ENCODE measurements around the gene SETMAR. TPM values are rescaled to one million over a fixed set of nuclear protein-coding genes. Genes with fewer than 3 reads are reported as not detected.
A peak's percentile ranks its signal among the peaks of the same experiment; 100 is the strongest.

Gene SETMAR
- total and polyA plus RNA-seq, 2 of the 4 experiments (the other 2 are of a cell fraction), result 12.7 to 18.1 TPM

DNA sequence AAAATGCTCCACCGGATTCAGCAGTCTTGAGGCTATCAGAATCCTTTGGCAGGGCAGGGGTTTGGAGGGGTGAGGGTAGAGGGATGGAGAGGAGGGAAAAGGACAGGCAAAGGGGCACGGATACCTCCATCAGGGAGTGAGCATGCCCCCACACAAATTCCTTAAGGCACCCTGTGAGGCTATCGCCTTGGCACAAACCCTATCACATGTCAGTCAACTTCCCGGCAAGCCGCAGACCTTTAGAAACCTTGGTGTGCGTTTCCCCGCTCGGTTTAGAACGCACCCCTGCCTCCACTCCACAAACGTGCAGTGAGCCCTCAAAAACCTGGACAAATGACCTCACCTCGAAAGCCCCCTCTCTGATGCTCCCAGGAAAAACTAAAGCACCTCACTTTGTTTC, 422 bp upstream of the SETMAR start:
- Histone ChIP-seq H3K9me1 (ENCODE audit: insufficient read depth, low read length) (0 out of 2 replicates have a peak, but pooled peaks cover 3% of the 10 kb centered on the region), H3K9ac (ENCODE audit: low read depth, low read length) (0 out of 2 replicates have a peak overlapping the region, but pooled peaks have one; percentile 31), H3K36me3 (ENCODE audit: control insufficient read depth, insufficient read depth, low read length) (no peaks in the 10 kb centered on the region), H3K4me3 (ENCODE audit: insufficient read depth, low read depth, low read length) (peak overlapping the region; percentile 68), H4K20me1 (ENCODE audit: insufficient read depth, low read length) (no peaks in the 10 kb centered on the region), H4K8ac (ENCODE audit: low read depth in 2 of 2, low read length in 2 of 2) (peak overlapping the region; percentile 96 to 97), H2AFZ (replicated peaks; ENCODE audit: low read length, poor library complexity) (peak overlapping the region; percentile 99), H2AK5ac (ENCODE audit: low read depth, low read length) (peak overlapping the region; percentile 40; the same call in 1 of the 2 replicates), H3K79me1 (ENCODE audit: low read depth in 1 of 2, low read length in 2 of 2) (peaks cover 12 to 15% of the 10 kb centered on the region in 2 experiments; a peak in 3 of 4 replicates), H3K4ac (ENCODE audit: low read depth, low read length) (peak overlapping the region; percentile 79), H3K56ac (ENCODE audit: extremely low read depth, insufficient read depth, low read length) (no peak overlapping the region), H2BK15ac (ENCODE audit: low read depth, low read length) (no peak overlapping the region), H2AK9ac (replicated peaks; ENCODE audit: low read depth, low read length, poor library complexity) (peak overlapping the region; percentile 80), H3K14ac (replicated peaks; ENCODE audit: low read depth, low read length) (peak overlapping the region; percentile 81; the same call in 1 of the 2 replicates), H4K5ac (ENCODE audit: low read depth, low read length) (peak overlapping the region; percentile 85), H3K23ac (ENCODE audit: low read depth, low read length) (no peak overlapping the region), H3K27me3 (ENCODE audit: control insufficient read depth, insufficient read depth, low read length) (no peaks in the 10 kb centered on the region), H2BK20ac (ENCODE audit: low read depth, low read length) (peak overlapping the region; percentile 51; the same call in 1 of the 2 replicates), H3K9me3 (ENCODE audit: control insufficient read depth, insufficient read depth, low read length) (no peaks in the 10 kb centered on the region), H3K4me2 (ENCODE audit: low read depth, low read length) (peak overlapping the region; percentile 75), H4K91ac (ENCODE audit: insufficient read depth, low read depth, low read length) (peak overlapping the region; percentile 38), H2BK120ac (ENCODE audit: low read depth, low read length) (peak overlapping the region; percentile 50; the same call in 1 of the 2 replicates), H3K27ac (ENCODE audit: insufficient read depth, low read length) (peak overlapping the region; percentile 30; the same call in 1 of the 2 replicates), H3K18ac (ENCODE audit: low read depth, low read length) (0 out of 2 replicates have a peak overlapping the region, but pooled peaks have one; percentile 26), H3K4me1 (ENCODE audit: control insufficient read depth, insufficient read depth, low read length) (0 out of 2 replicates have a peak, but pooled peaks cover 2% of the 10 kb centered on the region), H2BK5ac (ENCODE audit: low read depth, low read length, poor library complexity, severe bottlenecking) (no peak overlapping the region)
- CTCF ChIA-PET, result no interaction called here
- intact Hi-C loops (cut with micrococcal nuclease), result no loop called here
- in situ Hi-C loops (cut with MboI; ENCODE audit: low sequenced_read_pairs), result loop anchor here (25.0 kb wide), 1 partner anchor 760 kb away; no protein-coding TSS in a partner anchor
- POLR2A ChIA-PET (ENCODE audit: unreplicated experiment), result no interaction called here
- no peak for DNase-seq
- WGBS, 2 experiments (ENCODE audit: extremely low coverage in 2 of 2, insufficient read length in 1 of 2), result no CpG with 5 or more reads among the region's 11 CpGs
- BruUV-seq (replicated peaks), result no TSS peak
- TF ChIP-seq RFX5 (IDR thresholded peaks at IDR 0.05; ENCODE audit: low read depth, low read length) (no peak), BHLHE40 (IDR thresholded peaks at IDR 0.05; ENCODE audit: low read depth, low read length) (no peak), RCOR1 (IDR thresholded peaks at IDR 0.05; ENCODE audit: insufficient replicate concordance, low read length) (no peak), MXI1 (IDR thresholded peaks at IDR 0.05; ENCODE audit: borderline replicate concordance, low read depth, low read length) (no peak), CHD1 (IDR thresholded peaks at IDR 0.05; ENCODE audit: low read depth, low read length) (no peak), SMC3 (IDR thresholded peaks at IDR 0.05; ENCODE audit: low read depth, low read length) (no peak), NFE2L2 (IDR thresholded peaks at IDR 0.05; ENCODE audit: low read depth, low read length) (no peak), USF2 (IDR thresholded peaks at IDR 0.05; ENCODE audit: low read depth, low read length) (no peak), RAD21 (IDR thresholded peaks at IDR 0.05; ENCODE audit: low read length) (no peak), CEBPB (IDR thresholded peaks at IDR 0.05; ENCODE audit: low read depth, low read length) (no peak), FOS (IDR thresholded peaks at IDR 0.05; ENCODE audit: low read depth, low read length) (no peak), CTCF (conservative IDR thresholded peaks at IDR 0.05; ENCODE audit: low read depth, low read length) (no peak), MAZ (IDR thresholded peaks at IDR 0.05; ENCODE audit: borderline replicate concordance, low read depth, low read length) (no peak)
- TF ChIP-seq, protein P1, sequence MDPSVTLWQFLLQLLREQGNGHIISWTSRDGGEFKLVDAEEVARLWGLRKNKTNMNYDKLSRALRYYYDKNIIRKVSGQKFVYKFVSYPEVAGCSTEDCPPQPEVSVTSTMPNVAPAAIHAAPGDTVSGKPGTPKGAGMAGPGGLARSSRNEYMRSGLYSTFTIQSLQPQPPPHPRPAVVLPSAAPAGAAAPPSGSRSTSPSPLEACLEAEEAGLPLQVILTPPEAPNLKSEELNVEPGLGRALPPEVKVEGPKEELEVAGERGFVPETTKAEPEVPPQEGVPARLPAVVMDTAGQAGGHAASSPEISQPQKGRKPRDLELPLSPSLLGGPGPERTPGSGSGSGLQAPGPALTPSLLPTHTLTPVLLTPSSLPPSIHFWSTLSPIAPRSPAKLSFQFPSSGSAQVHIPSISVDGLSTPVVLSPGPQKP (IDR thresholded peaks at IDR 0.05; ENCODE audit: borderline replicate concordance, low read depth, low read length), result no peak
- dilution Hi-C loops (cut with HindIII; ENCODE audit: low sequenced_read_pairs, unreplicated experiment), result no loop called here
- ATAC-seq (ENCODE audit: low read depth), result no peak

All from IMR-90 (cell line).